Coronary artery (tissue), 2 donors: ENCODE results near the gene RPS6KA5.

ENCODE experiments used
- DNase-seq: peaks from one replicate; pipeline ENCODE4 v3.0.0-alpha.2; 2017; ENCODE audit warnings: low spot score
- H3K27ac ChIP-seq, 2 donors: fragments of 200-600 bp; sonication (generic); one replicate each; pipeline ENCODE4 v1.5.1; 2016 to 2019
- H3K4me3 ChIP-seq: fragments of 200-600 bp; sonication (generic); 2 replicates; pipeline ENCODE4 v1.5.1; 2016; ENCODE audit warnings: mild to moderate bottlenecking, moderate library complexity
- TF ChIP-seq, protein P1 (sequence below): fragments of 200-600 bp; sonication (generic); IDR thresholded peaks from one replicate; pipeline ENCODE4 v1.5.1; 2019; ENCODE audit warnings: antibody characterized with exemption

RPS6KA5 gene

DNA sequence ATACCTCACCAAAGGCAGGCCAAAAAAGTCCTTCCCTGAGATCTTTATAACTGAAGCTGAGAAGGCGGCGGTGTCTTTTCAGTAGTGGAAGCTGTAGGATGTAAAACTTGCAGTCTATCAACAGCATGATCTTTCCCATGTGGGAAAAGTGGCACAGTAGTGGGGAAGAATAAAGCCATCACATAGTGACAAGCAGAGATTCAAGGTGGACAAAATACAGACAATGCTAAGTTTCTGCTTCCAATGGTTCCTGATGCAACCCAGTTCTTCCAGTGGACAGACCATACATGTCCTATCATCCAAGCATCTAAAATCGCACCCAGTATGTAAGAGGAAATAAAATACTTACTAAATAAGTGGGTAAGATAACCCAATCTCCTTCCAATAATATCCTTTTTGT lies 4.1 kb downstream of the RPS6KA5 start:
- H3K4me3 ChIP-seq, result no peak overlapping the region
- DNase-seq, result no peak
- H3K27ac ChIP-seq, result no peak overlapping the region
- TF ChIP-seq, protein P1, sequence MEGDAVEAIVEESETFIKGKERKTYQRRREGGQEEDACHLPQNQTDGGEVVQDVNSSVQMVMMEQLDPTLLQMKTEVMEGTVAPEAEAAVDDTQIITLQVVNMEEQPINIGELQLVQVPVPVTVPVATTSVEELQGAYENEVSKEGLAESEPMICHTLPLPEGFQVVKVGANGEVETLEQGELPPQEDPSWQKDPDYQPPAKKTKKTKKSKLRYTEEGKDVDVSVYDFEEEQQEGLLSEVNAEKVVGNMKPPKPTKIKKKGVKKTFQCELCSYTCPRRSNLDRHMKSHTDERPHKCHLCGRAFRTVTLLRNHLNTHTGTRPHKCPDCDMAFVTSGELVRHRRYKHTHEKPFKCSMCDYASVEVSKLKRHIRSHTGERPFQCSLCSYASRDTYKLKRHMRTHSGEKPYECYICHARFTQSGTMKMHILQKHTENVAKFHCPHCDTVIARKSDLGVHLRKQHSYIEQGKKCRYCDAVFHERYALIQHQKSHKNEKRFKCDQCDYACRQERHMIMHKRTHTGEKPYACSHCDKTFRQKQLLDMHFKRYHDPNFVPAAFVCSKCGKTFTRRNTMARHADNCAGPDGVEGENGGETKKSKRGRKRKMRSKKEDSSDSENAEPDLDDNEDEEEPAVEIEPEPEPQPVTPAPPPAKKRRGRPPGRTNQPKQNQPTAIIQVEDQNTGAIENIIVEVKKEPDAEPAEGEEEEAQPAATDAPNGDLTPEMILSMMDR, result no peak

- Histone ChIP-seq H3K27ac (no peak overlapping the region), H3K4me3 (no peak overlapping the region)
- TF ChIP-seq, protein P1, result no peak
- DNase-seq, result no peak
Measured at GRCh38 chr14:91055016-91055415, 5.4 kb downstream of the RPS6KA5 start.

DNA sequence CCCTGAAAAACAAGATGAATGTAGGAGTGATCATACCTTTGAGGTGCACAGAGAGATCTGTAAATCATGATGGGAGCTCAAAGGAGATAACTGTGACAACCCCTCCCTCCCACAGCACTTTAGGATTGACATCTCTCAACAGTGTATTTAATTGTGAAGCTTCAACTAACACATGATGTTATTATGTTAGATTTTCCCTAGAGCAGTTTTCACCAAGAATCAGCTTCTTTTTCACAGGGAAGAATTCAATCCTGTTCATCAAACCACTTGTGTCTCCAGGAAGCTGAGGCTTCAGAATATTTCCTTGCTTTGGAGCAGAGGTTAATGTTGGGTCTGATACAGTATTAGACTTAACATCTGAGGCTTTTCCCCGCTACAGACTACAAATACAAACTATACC lies 11.8 kb downstream of the RPS6KA5 start:
- Histone ChIP-seq H3K4me3 (no peak overlapping the region), H3K27ac (no peak overlapping the region)
- no peak for DNase-seq
- TF ChIP-seq, protein P1, result no peak

DNA sequence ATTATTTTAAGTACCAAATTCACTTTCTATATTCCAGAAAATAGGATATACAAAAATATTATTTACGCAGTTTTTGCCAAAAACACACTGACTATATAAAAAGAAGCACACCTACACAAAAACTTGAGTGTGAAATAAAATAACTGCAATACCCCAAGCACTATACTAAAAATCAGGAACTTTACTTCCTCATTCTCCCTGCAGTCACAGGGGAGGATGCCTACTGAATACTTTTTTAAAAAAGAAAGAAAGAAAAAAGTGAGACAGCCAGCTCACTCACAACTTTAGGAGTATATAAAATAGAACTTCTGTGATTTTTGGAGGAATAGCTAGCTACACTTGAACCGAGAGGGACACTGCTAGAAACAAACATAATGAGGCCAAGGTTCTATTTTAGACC lies 12.2 kb downstream of the RPS6KA5 start:
- TF ChIP-seq, protein P1, result no peak
- no peak overlapping the region for H3K27ac ChIP-seq
- no peak overlapping the region for H3K4me3 ChIP-seq
- DNase-seq, result no peak

DNA sequence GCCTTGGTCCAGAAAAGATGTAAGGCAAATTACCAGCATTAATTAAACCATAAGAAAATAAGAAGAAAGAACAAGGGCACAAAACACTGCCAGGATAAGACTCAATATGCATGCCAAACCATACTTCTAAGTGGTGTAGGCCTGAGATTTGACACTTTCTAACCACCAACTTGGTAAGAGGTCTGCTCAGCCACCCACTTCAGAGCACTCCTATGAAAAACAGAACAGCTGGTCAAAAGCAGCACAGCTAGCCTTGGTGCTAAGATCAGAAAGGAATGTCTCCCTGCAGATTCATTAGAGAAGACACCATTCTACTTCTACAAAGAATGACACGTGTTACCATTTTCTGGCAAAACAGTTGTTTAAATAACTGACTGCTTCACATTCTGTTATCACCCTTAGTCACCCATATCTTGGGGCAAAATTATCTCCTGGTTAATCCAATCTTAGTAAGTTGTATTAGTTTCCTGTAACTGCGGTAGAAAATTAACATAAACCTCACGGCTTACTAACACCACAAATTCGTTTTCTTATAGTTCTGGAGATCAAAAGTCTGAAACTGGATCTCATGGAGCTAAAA lies 13.2 kb downstream of the RPS6KA5 start:
- no peak for DNase-seq
- TF ChIP-seq, protein P1, result no peak
- Histone ChIP-seq H3K27ac (no peak overlapping the region), H3K4me3 (no peak overlapping the region)

DNA sequence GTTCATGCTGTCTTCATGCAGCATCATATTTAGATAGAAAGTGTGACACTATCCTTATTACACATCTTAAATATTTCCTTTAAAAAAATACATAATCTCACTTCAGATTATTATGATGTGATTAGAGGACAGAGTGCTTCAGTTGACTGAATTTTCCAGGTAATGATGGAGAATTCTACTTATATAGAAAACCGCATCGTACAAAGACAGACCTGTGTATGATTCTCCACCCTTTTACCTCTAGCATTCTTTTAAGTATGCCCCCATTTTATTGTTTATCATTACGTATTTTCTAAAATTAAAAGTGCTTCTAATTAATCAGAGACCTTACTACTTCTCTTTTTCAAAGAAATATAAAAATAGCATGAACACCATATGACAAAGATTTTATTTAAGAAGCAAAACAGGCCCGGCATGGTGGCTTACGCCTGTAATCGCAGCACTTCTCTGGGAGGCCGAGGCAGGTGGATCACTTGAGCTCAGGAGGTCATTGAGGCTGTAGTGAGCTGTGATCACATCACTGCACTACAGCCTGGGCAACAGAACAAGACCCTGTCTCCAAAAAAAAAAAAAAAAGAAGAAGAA lies 13.9 kb downstream of the RPS6KA5 start:
- no peak for DNase-seq
- H3K27ac ChIP-seq, result no peak overlapping the region
- TF ChIP-seq, protein P1, result no peak
- H3K4me3 ChIP-seq, result no peak overlapping the region

GRCh38 chr14:91041450-91041849 lies 19.0 kb downstream of the RPS6KA5 start:
- Histone ChIP-seq H3K27ac (no peak overlapping the region), H3K4me3 (no peak overlapping the region)
- DNase-seq, result no peak
- TF ChIP-seq, protein P1, result no peak
